Vagina (tissue), 2 donors: ENCODE results near the gene ARHGDIB. TPM values are rescaled to one million over a fixed set of nuclear protein-coding genes. Genes with fewer than 3 reads are reported as not detected.

Experiments
- DNase-seq, 2 donors: peaks; one replicate each; pipeline ENCODE4 v3.0.0-alpha.2; 2017; ENCODE audit errors: extremely low spot score in 2 of 2
- H3K27ac ChIP-seq: fragments of 200-600 bp; sonication (generic); one replicate; pipeline ENCODE4 v1.5.1; 2019
- H3K27me3 ChIP-seq: fragments of 200-600 bp; sonication (generic); one replicate; pipeline ENCODE4 v1.5.1; 2019
- H3K36me3 ChIP-seq, 2 donors: fragments of 200-600 bp; sonication (generic); one replicate each; pipeline ENCODE4 v1.5.1; 2017 to 2019
- H3K4me1 ChIP-seq: fragments of 200-600 bp; sonication (generic); one replicate; pipeline ENCODE4 v1.5.1; 2019
- H3K4me3 ChIP-seq, 2 donors: fragments of 200-600 bp; sonication (generic); 1 replicate in 1 of 2; 2 replicates in 1 of 2; pipeline ENCODE4 v1.5.1; 2016 to 2019
- H3K9me3 ChIP-seq: fragments of 200-600 bp; sonication (generic); one replicate; pipeline ENCODE4 v1.5.1; 2019
- CTCF ChIP-seq, 3 experiments: fragments of 450-650 bp in 2 of 3; fragments of 200-600 bp in 1 of 3; sonication (generic) in 1 of 3; IDR thresholded peaks; one replicate each; pipeline ENCODE4 v1.5.1; 2017 to 2019; ENCODE audit warnings: antibody characterized with exemption in 3 of 3, mild to moderate bottlenecking in 2 of 3, moderate library complexity in 2 of 3
- POLR2A ChIP-seq, 2 donors: fragments of 450-650 bp; IDR thresholded peaks; one replicate each; pipeline ENCODE4 v1.6.1; 2017; ENCODE audit warnings: antibody characterized with exemption in 2 of 2, mild to moderate bottlenecking in 2 of 2, moderate library complexity in 2 of 2
- POLR2AphosphoS5 ChIP-seq, 2 donors: sonication (generic); formaldehyde crosslinking; IDR thresholded peaks; one replicate each; pipeline ENCODE4 v1.9.0; 2017; ENCODE audit warnings: antibody characterized with exemption in 2 of 2, mild to moderate bottlenecking in 2 of 2, low read depth in 1 of 2; ENCODE audit not compliant: insufficient read depth in 1 of 2
- intact Hi-C: fragments of 100-400 bp; cut with DNase I; formaldehyde crosslinking; loops from one replicate; pipeline ENCODE4 v1.15.1; 2023
- total RNA-seq: library from RNA; depleted of rRNA; stranded (reverse); fragments of >200 nt; gene quantifications from one replicate; pipeline ENCODE4 v1.2.3, GENCODE V29; 2016

The ARHGDIB gene
- total RNA-seq, 1 donor from 2014 or later: 153 TPM

- Histone ChIP-seq H3K4me3 (no peak overlapping the region), H3K36me3 (no peaks in the 10 kb centered on the region), H3K4me1 (no peaks in the 10 kb centered on the region), H3K27me3 (no peaks in the 10 kb centered on the region), H3K9me3 (no peaks in the 10 kb centered on the region), H3K27ac (no peak overlapping the region)
- no peak for DNase-seq
- intact Hi-C loops: no loop called here
- TF ChIP-seq CTCF (IDR thresholded peaks at IDR 0.05) (no peak), POLR2A (IDR thresholded peaks at IDR 0.05) (no peak), POLR2AphosphoS5 (IDR thresholded peaks at IDR 0.05; ENCODE audit: insufficient read depth in 1 of 2, low read depth in 1 of 2) (no peak)
These were observed 40.2 kb downstream of the ARHGDIB start for GRCh38 chr12:14921218-14921617.

GRCh38 chr12:14920475-14921126 is 40.8 kb downstream of the ARHGDIB start:
- intact Hi-C loops: no loop called here
- H3K9me3 ChIP-seq: no peaks in the 10 kb centered on the region

GRCh38 chr12:14919455-14919854 is 41.9 kb downstream of the ARHGDIB start:
- intact Hi-C loops: no loop called here
- TF ChIP-seq POLR2AphosphoS5 (IDR thresholded peaks at IDR 0.05; ENCODE audit: insufficient read depth in 1 of 2, low read depth in 1 of 2): no peak
- no peak for TF ChIP-seq CTCF (IDR thresholded peaks at IDR 0.05)
- TF ChIP-seq POLR2A (IDR thresholded peaks at IDR 0.05): no peak
- DNase-seq: no peak

More at GRCh38 chr12:14920475-14921126, 40.8 kb downstream of the ARHGDIB start:
- Histone ChIP-seq H3K4me3 (no peak overlapping the region), H3K27ac (no peak overlapping the region), H3K27me3 (no peaks in the 10 kb centered on the region), H3K4me1 (no peaks in the 10 kb centered on the region), H3K36me3 (no peaks in the 10 kb centered on the region)
- no peak for TF ChIP-seq CTCF (IDR thresholded peaks at IDR 0.05)
- DNase-seq: no peak

GRCh38 chr12:14915736-14916135 is 45.7 kb downstream of the ARHGDIB start:
- Histone ChIP-seq H3K4me1 (peaks cover 9% of the 10 kb centered on the region), H3K27ac (no peak overlapping the region), H3K36me3 (no peaks in the 10 kb centered on the region), H3K27me3 (no peaks in the 10 kb centered on the region), H3K9me3 (no peaks in the 10 kb centered on the region), H3K4me3 (no peak overlapping the region)
- intact Hi-C loops: no loop called here
- DNase-seq: no peak
- TF ChIP-seq POLR2A (IDR thresholded peaks at IDR 0.05) (no peak), POLR2AphosphoS5 (IDR thresholded peaks at IDR 0.05; ENCODE audit: insufficient read depth in 1 of 2, low read depth in 1 of 2) (no peak), CTCF (IDR thresholded peaks at IDR 0.05) (no peak)

More at GRCh38 chr12:14919455-14919854, 41.9 kb downstream of the ARHGDIB start:
- no peaks in the 10 kb centered on the region for H3K9me3 ChIP-seq
- no peaks in the 10 kb centered on the region for H3K4me1 ChIP-seq
- no peaks in the 10 kb centered on the region for H3K27me3 ChIP-seq
- H3K4me3 ChIP-seq: no peak overlapping the region
- no peak overlapping the region for H3K27ac ChIP-seq
- no peaks in the 10 kb centered on the region for H3K36me3 ChIP-seq

- no peak overlapping the region for H3K4me3 ChIP-seq
- H3K27ac ChIP-seq: peak overlapping the region; percentile 37
- no peaks in the 10 kb centered on the region for H3K9me3 ChIP-seq
- intact Hi-C loops: no loop called here
- peaks cover 9% of the 10 kb centered on the region for H3K4me1 ChIP-seq
- no peaks in the 10 kb centered on the region for H3K27me3 ChIP-seq
- H3K36me3 ChIP-seq: no peaks in the 10 kb centered on the region
- DNase-seq: no peak
- TF ChIP-seq POLR2AphosphoS5 (IDR thresholded peaks at IDR 0.05; ENCODE audit: insufficient read depth in 1 of 2, low read depth in 1 of 2): no peak
- no peak for TF ChIP-seq POLR2A (IDR thresholded peaks at IDR 0.05)
- no peak for TF ChIP-seq CTCF (IDR thresholded peaks at IDR 0.05)
These were observed 48.0 kb downstream of the ARHGDIB start for GRCh38 chr12:14913381-14913781.
